Liver (tissue), 9 donors: ENCODE measurements around the gene SLITRK1. TPM values are rescaled to one million over a fixed set of nuclear protein-coding genes. Genes with fewer than 3 reads are reported as not detected.

Experiments used
- DNase-seq: peaks from one replicate; pipeline ENCODE4 v3.0.0-alpha.2; 2017; ENCODE audit warnings: low spot score
- H3K27ac ChIP-seq, 2 donors: one replicate each; pipeline ENCODE4 v1.7.0; 2013; ENCODE audit warnings: inconsistent platforms in 2 of 2, low read length in 2 of 2, control low read depth in 1 of 2, low read depth in 1 of 2, mild to moderate bottlenecking in 1 of 2
- H3K27me3 ChIP-seq, 4 donors: one replicate each; pipeline versions ENCODE4 v1.6.1 to v1.7.0; 2013; ENCODE audit warnings: low read length in 3 of 4, inconsistent platforms in 1 of 4, mild to moderate bottlenecking in 1 of 4, moderate library complexity in 1 of 4; ENCODE audit not compliant: control insufficient read depth in 4 of 4, insufficient read depth in 4 of 4
- H3K36me3 ChIP-seq, 4 donors: one replicate each; pipeline versions ENCODE4 v1.6.1 to v1.7.0; 2013; ENCODE audit warnings: low read length in 3 of 4, mild to moderate bottlenecking in 3 of 4, low read depth in 1 of 4, moderate library complexity in 1 of 4; ENCODE audit not compliant: control insufficient read depth in 4 of 4, insufficient read depth in 3 of 4
- H3K4me1 ChIP-seq, 4 donors: one replicate each; pipeline versions ENCODE4 v1.6.1 to v1.7.0; 2013; ENCODE audit warnings: low read length in 3 of 4, mild to moderate bottlenecking in 3 of 4, moderate library complexity in 1 of 4; ENCODE audit not compliant: control insufficient read depth in 4 of 4, insufficient read depth in 4 of 4
- H3K4me3 ChIP-seq, 3 donors: one replicate each; pipeline versions ENCODE4 v1.6.1 to v1.7.0; 2013; ENCODE audit warnings: low read length in 3 of 3, control low read depth in 1 of 3, low read depth in 1 of 3, mild to moderate bottlenecking in 1 of 3
- H3K9ac ChIP-seq, 2 donors: one replicate each; pipeline ENCODE4 v1.7.0; 2013; ENCODE audit warnings: low read length in 2 of 2, mild to moderate bottlenecking in 2 of 2, moderate library complexity in 2 of 2, control low read depth in 1 of 2, low read depth in 1 of 2
- H3K9me3 ChIP-seq, 4 donors: one replicate each; pipeline versions ENCODE4 v1.6.1 to v1.7.0; 2013; ENCODE audit warnings: low read length in 3 of 4; ENCODE audit not compliant: control insufficient read depth in 4 of 4
- ATF3 ChIP-seq: IDR thresholded peaks from 2 replicates; pipeline ENCODE4 v1.6.1; 2016; ENCODE audit warnings: antibody characterized with exemption
- EGR1 ChIP-seq, 2 donors: IDR thresholded peaks; 2 replicates each; pipeline ENCODE4 v1.6.1; 2016 to 2018; ENCODE audit warnings: antibody characterized with exemption in 2 of 2, low read depth in 2 of 2
- GABPA ChIP-seq, 2 donors: IDR thresholded peaks in 1 of 2; conservative IDR thresholded peaks in 1 of 2; 2 replicates each; pipeline ENCODE4 v1.6.1; 2016; ENCODE audit warnings: antibody characterized with exemption in 2 of 2, mild to moderate bottlenecking in 1 of 2, moderate library complexity in 1 of 2
- HNF4A ChIP-seq, 2 donors: conservative IDR thresholded peaks; 2 replicates each; pipeline ENCODE4 v1.6.1; 2016; ENCODE audit warnings: antibody characterized with exemption in 2 of 2, mild to moderate bottlenecking in 2 of 2
- HNF4G ChIP-seq: IDR thresholded peaks from 2 replicates; pipeline ENCODE4 v1.6.1; 2016; ENCODE audit warnings: antibody characterized with exemption
- RAD21 ChIP-seq, 2 donors: IDR thresholded peaks; 2 replicates each; pipeline ENCODE4 v1.6.1; 2016; ENCODE audit warnings: antibody characterized with exemption in 2 of 2, mild to moderate bottlenecking in 2 of 2
- REST ChIP-seq: IDR thresholded peaks from 2 replicates; pipeline ENCODE4 v1.6.1; 2016; ENCODE audit warnings: antibody characterized with exemption, mild to moderate bottlenecking
- RXRA ChIP-seq, 2 donors: IDR thresholded peaks; 2 replicates each; pipeline ENCODE4 v1.6.1; 2017 to 2018; ENCODE audit warnings: antibody characterized with exemption in 2 of 2, mild to moderate bottlenecking in 1 of 2
- TAF1 ChIP-seq: conservative IDR thresholded peaks from 2 replicates; pipeline ENCODE4 v1.6.1; 2016; ENCODE audit warnings: antibody characterized with exemption, mild to moderate bottlenecking
- ZBTB33 ChIP-seq: IDR thresholded peaks from 2 replicates; pipeline ENCODE4 v1.6.1; 2016; ENCODE audit warnings: antibody characterized with exemption
- WGBS: extraction: QIAGEN DNeasy Blood & Tissue Kit; methylation state at CpG from one replicate; pipeline ENCODE4 v1.1.7; 2013; 5-methylcytosine and 5-hydroxymethylcytosine counted together
- polyA plus RNA-seq, 2 donors: library from polyadenylated mRNA; stranded (reverse) in 1 of 2; unstranded in 1 of 2; fragments of 200-250 nt in 1 of 2; fragments of >200 nt in 1 of 2; fragmentation: Nextera tagmentation in 1 of 2; extraction: Ambion mirVana in 1 of 2; gene quantifications; one replicate each; pipeline versions ENCODE4 v1.2.1 to v1.2.3, GENCODE V29; 2013 to 2015
- total RNA-seq, 2 donors: library from RNA; depleted of rRNA; stranded (reverse); fragments of >200 nt; gene quantifications; one replicate each; pipeline ENCODE4 v1.2.3, GENCODE V29; 2014
- TF ChIP-seq, protein P1 (sequence below): IDR thresholded peaks from 2 replicates; pipeline ENCODE4 v1.6.1; 2016; ENCODE audit warnings: antibody characterized with exemption
- donor health status: healthy.
- donor health status: healthy.
- donor health status: healthy.
- donor health status: healthy.
- donor health status: healthy.

The SLITRK1 gene
- total and polyA plus RNA-seq, 4 donors, result not detected

DNA sequence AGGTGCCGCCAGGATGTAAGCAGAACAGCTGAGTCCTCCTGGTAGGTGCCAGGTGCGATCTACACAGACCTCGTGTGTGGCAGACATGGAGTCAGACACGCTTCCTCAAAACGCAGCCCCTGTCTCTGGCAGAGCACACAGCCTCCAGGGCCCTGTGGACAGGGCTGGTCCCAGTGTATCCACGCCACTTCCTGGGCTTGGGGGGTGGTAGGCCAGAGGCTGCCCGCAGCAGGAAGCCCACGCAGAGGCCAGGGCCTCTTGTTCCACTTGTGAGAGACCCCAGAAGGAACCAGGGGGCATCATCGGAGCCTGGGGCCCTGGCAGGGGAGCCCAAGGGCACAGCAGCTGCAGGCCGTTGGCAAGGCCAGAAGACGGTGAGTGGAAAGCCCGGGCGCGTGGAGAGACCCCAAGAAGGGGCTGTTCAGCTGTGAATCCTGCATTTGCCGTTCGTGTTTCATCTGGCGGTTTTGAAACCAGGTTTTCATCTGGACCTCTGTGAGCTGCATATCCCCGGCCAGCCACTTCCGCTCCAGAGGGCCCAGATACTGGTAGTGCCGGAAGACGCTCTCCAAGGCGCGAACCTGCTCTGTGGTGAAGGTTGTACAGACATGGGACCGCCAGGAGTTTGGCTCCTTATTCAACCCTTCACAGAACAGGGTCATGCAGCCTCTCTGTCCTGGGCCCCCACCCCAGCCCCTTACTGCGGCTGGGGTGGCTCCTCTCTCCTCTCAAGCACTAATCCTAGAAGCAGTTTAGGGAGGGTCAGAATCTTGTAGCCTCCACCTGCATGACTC lies 25.1 kb upstream of the SLITRK1 start (continued):
- no peak for TF ChIP-seq REST

GRCh38 chr13:83906240-83906820 lies 24.1 kb upstream of the SLITRK1 start:
- no peak overlapping the region for H3K27ac ChIP-seq
- H3K36me3 ChIP-seq, result no peaks in the 10 kb centered on the region
- no peak for DNase-seq
- H3K4me1 ChIP-seq, result no peaks in the 10 kb centered on the region
- WGBS, result 86% methylated on average over 25 of the region's 25 CpGs
- TF ChIP-seq TAF1 (no peak), RXRA (IDR thresholded peaks at IDR 0.05) (no peak), EGR1 (IDR thresholded peaks at IDR 0.05; ENCODE audit: low read depth in 2 of 2) (no peak), RAD21 (IDR thresholded peaks at IDR 0.05) (no peak), HNF4A (conservative IDR thresholded peaks at IDR 0.05) (no peak), ATF3 (no peak), GABPA (IDR thresholded peaks at IDR 0.05 in 1 of 2, conservative IDR thresholded peaks at IDR 0.05 in 1 of 2) (no peak), ZBTB33 (no peak)
- H3K4me3 ChIP-seq, result no peak overlapping the region
- H3K9me3 ChIP-seq, result no peaks in the 10 kb centered on the region
- no peaks in the 10 kb centered on the region for H3K27me3 ChIP-seq
- no peak overlapping the region for H3K9ac ChIP-seq

DNA sequence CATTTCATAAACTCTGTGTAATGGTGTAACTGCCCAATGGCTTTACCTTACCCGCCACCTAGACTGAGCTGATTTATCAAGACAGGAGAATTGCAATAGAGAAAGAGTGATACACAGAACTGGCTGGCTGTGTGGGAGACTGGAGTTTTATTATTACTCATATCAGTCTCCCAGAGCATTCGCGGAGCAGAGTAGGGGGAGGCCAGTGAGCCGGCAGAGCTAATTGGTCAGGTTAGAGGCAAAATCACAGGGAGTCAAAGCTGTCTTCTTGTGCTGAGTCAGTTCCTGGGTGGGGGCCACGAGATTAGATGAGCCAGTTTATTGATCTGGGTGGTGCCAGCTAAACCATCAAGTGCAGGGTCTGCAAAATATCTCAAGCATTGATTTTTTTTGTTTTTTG lies 23.4 kb upstream of the SLITRK1 start:
- H3K4me1 ChIP-seq, result no peaks in the 10 kb centered on the region
- no peaks in the 10 kb centered on the region for H3K9me3 ChIP-seq
- H3K27ac ChIP-seq, result no peak overlapping the region
- TF ChIP-seq, protein P1, sequence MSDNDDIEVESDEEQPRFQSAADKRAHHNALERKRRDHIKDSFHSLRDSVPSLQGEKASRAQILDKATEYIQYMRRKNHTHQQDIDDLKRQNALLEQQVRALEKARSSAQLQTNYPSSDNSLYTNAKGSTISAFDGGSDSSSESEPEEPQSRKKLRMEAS, result no peak
- TF ChIP-seq HNF4G (no peak), GABPA (IDR thresholded peaks at IDR 0.05 in 1 of 2, conservative IDR thresholded peaks at IDR 0.05 in 1 of 2) (no peak), RXRA (IDR thresholded peaks at IDR 0.05) (no peak), HNF4A (conservative IDR thresholded peaks at IDR 0.05) (no peak)
- no peaks in the 10 kb centered on the region for H3K36me3 ChIP-seq
- DNase-seq, result no peak
- no peaks in the 10 kb centered on the region for H3K27me3 ChIP-seq
- no peak overlapping the region for H3K9ac ChIP-seq
- H3K4me3 ChIP-seq, result no peak overlapping the region
- WGBS, result 78% methylated on average over 5 of the region's 5 CpGs
